HG02970 (cell line): ENCODE data around the gene DDX31.
"Not testable (repeated sequence)": the region's sequence is repeated elsewhere in the genome, so short reads cannot be mapped to it uniquely, and the experiment has no call there.

ENCODE experiments used
- ATAC-seq: cut with Tn5 transposase; IDR thresholded peaks from one replicate; pipeline ENCODE4 v1.9.1; 2021; ENCODE audit warnings: mild to moderate bottlenecking, moderate library complexity, moderate number of reproducible peaks; ENCODE audit not compliant: unreplicated experiment, low FRiP score

The DDX31 gene

GRCh38 chr9:132583584-132584304, 86.0 kb downstream of the DDX31 start:
- ATAC-seq = no peak

GRCh38 chr9:132582786-132583583, 86.8 kb downstream of the DDX31 start:
- ATAC-seq = no peak

- no peak for ATAC-seq
Observed at GRCh38 chr9:132582276-132582785, 87.5 kb downstream of the DDX31 start, which contains the start of gene BARHL1. BARHL1 (plus strand) TSS chr9:132582606; CDS start chr9:132582798, 192 bp downstream.

- ATAC-seq = no peak
Observed at GRCh38 chr9:132579427-132579798, 90.4 kb downstream of the DDX31 start.

- ATAC-seq = no peak
Observed at GRCh38 chr9:132578367-132578932, 91.3 kb downstream of the DDX31 start.

GRCh38 chr9:132577119-132577518, 92.7 kb downstream of the DDX31 start:
- ATAC-seq = no peak

GRCh38 chr9:132575811-132576210, 94.0 kb downstream of the DDX31 start:
- ATAC-seq = no peak

- ATAC-seq = no peak
Observed at GRCh38 chr9:132575005-132575609, 94.7 kb downstream of the DDX31 start.

- no peak for ATAC-seq
Observed at GRCh38 chr9:132572921-132573320, 96.9 kb downstream of the DDX31 start.

GRCh38 chr9:132571806-132572600, 97.8 kb downstream of the DDX31 start:
- ATAC-seq = no peak

- ATAC-seq = not testable (repeated sequence)
Observed at GRCh38 chr9:132568787-132569186, 101.0 kb downstream of the DDX31 start.

- ATAC-seq = no peak
Observed at GRCh38 chr9:132564526-132564925, 105.3 kb downstream of the DDX31 start.

- no peak for ATAC-seq
Observed at GRCh38 chr9:132562306-132562573, 107.5 kb downstream of the DDX31 start.

- ATAC-seq = no peak
Observed at GRCh38 chr9:132560616-132561202, 109.1 kb downstream of the DDX31 start.

- no peak for ATAC-seq
Observed at GRCh38 chr9:132559711-132560110, 110.1 kb downstream of the DDX31 start.

GRCh38 chr9:132557159-132557558, 112.6 kb downstream of the DDX31 start:
- no peak for ATAC-seq

GRCh38 chr9:132556714-132557113, 113.1 kb downstream of the DDX31 start:
- ATAC-seq = no peak

GRCh38 chr9:132556235-132556634, 113.5 kb downstream of the DDX31 start:
- ATAC-seq = no peak

GRCh38 chr9:132555528-132555927, 114.3 kb downstream of the DDX31 start:
- ATAC-seq = no peak

GRCh38 chr9:132554755-132555154, 115.0 kb downstream of the DDX31 start:
- no peak for ATAC-seq
